Measurements from ENCODE around the gene LY6G6D. TPM values are rescaled to one million over a fixed set of nuclear protein-coding genes. Genes with fewer than 3 reads are reported as not detected.

The LY6G6D gene
- total and polyA plus RNA-seq, 2 of the 13 experiments (the other 11 are each of a cell fraction or from before 2014, with no cell fraction given): not detected

DNA sequence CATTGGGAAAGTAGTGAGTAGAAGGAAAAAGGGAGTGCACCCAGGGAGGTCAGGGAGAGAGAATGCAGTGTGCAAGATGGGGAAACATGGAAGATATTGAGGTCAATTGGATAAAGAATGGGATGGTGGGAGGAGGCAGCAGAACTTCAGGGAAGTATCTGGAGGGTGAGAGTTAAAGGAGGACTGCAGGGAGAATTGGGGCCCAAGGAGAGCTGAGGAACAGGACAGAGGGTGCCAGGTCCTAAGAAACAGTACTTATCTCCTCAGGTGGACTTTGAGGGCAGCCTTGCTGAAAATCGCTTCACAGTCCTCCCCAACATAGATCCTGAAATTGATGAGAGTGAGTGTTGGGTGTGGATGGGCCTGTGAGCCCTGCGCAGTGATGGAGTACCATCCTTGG lies 43.1 kb downstream of the LY6G6D start:
- no TSS peak for BruUV-seq (replicated peaks)
- Histone ChIP-seq H4K20me1 (ENCODE audit: insufficient read depth, low read length) (no peaks in the 10 kb centered on the region), H3K27me3 (ENCODE audit: control insufficient read depth in 1 of 2, insufficient read depth in 2 of 2, low read length in 2 of 2) (no peaks in the 10 kb centered on the region), H3K4me3 (replicated peaks in 1 of 3; ENCODE audit: insufficient read depth in 1 of 3, low read depth in 2 of 3, low read length in 3 of 3) (no peak overlapping the region), H3K4me2 (ENCODE audit: low read depth, low read length) (no peak overlapping the region), H3K4me1 (ENCODE audit: insufficient read depth, low read length) (peaks cover 16% of the 10 kb centered on the region), H3K36me3 (replicated peaks in 1 of 2; ENCODE audit: control insufficient read depth in 1 of 2, insufficient read depth in 2 of 2, low read length in 2 of 2) (peaks cover 0 to 2% of the 10 kb centered on the region in 2 experiments; a peak in 3 of 5 replicates), H3K79me2 (ENCODE audit: insufficient read depth, low read length) (no peaks in the 10 kb centered on the region), H2AFZ (ENCODE audit: low read length) (no peak overlapping the region), H3K27ac (ENCODE audit: extremely low read length, insufficient read depth, low read length) (no peak overlapping the region), H3K9ac (ENCODE audit: insufficient read depth, low read depth, low read length) (no peak overlapping the region), H3K9me3 (ENCODE audit: low read length) (no peaks in the 10 kb centered on the region)
- TF ChIP-seq NAIF1 (CRISPR knock-in tag; IDR thresholded peaks at IDR 0.05; ENCODE audit: borderline replicate concordance) (no peak), TGIF2 (CRISPR knock-in tag; IDR thresholded peaks at IDR 0.05) (no peak), ZKSCAN1 (IDR thresholded peaks at IDR 0.05; ENCODE audit: low read length) (no peak), AGO2 (optimal IDR thresholded peaks at IDR 0.05; ENCODE audit: low read depth, low read length) (no peak), FOXO1 (CRISPR knock-in tag; IDR thresholded peaks at IDR 0.05) (no peak), FOXK1 (CRISPR knock-in tag; IDR thresholded peaks at IDR 0.05; ENCODE audit: borderline replicate concordance, low read depth) (no peak), KLF9 (CRISPR knock-in tag; IDR thresholded peaks at IDR 0.05; ENCODE audit: low read depth) (no peak), SRY (CRISPR knock-in tag; IDR thresholded peaks at IDR 0.05) (no peak), BRCA1 (CRISPR knock-in tag; IDR thresholded peaks at IDR 0.05) (no peak), ZBTB38 (CRISPR knock-in tag; IDR thresholded peaks at IDR 0.05) (no peak)
- TF ChIP-seq, protein P1, sequence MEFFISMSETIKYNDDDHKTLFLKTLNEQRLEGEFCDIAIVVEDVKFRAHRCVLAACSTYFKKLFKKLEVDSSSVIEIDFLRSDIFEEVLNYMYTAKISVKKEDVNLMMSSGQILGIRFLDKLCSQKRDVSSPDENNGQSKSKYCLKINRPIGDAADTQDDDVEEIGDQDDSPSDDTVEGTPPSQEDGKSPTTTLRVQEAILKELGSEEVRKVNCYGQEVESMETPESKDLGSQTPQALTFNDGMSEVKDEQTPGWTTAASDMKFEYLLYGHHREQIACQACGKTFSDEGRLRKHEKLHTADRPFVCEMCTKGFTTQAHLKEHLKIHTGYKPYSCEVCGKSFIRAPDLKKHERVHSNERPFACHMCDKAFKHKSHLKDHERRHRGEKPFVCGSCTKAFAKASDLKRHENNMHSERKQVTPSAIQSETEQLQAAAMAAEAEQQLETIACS (CRISPR knock-in tag; IDR thresholded peaks at IDR 0.05): no peak
- 100% methylated on average over 2 of the region's 2 CpGs for WGBS (ENCODE audit: low lambda C conversion rate)
- CTCF ChIA-PET (ENCODE audit: low intra/inter-chr PET ratio, low total read pairs): no interaction called here
- DNase-seq (ENCODE audit: low spot score) (no peak), FAIRE-seq (no peak), ATAC-seq (no peak)
- in situ Hi-C loops (cut with HindIII; ENCODE audit: extremely low pct_ligation_motif_present, low pct_unique_long_range_greater_than_20kb) (no loop called here), intact Hi-C loops (cut with micrococcal nuclease; ENCODE audit: unreplicated experiment) (no loop called here)
- POLR2A ChIA-PET: interaction anchor here (1.2 to 11.5 kb wide), 2 partner anchors 21 to 29 kb away, joined by 3 to 96 read pairs; partner anchors contain the start of genes CLIC1, DDAH2 and MSH5

All from HepG2 (cell line).